Kidney (tissue), 14 donors: ENCODE results near the gene LRRC8C. TPM values are rescaled to one million over a fixed set of nuclear protein-coding genes. Genes with fewer than 3 reads are reported as not detected.

Experiments used
- DNase-seq, 5 donors: peaks; one replicate each; pipeline ENCODE4 v3.0.0-alpha.2; 2013 to 2020
- FAIRE-seq: peaks from 2 replicates; lab custom pipeline; 2012; peaks lifted over from hg19 to GRCh38; lab: Jason Lieb, UNC
- H3K27ac ChIP-seq, 2 donors: one replicate each; pipeline ENCODE4 v1.7.0; 2013; ENCODE audit warnings: low read depth in 2 of 2, low read length in 2 of 2, inconsistent platforms in 1 of 2
- H3K27me3 ChIP-seq: one replicate; pipeline ENCODE4 v1.7.1; 2013; ENCODE audit warnings: low read length, inconsistent platforms; ENCODE audit not compliant: control insufficient read depth, insufficient read depth
- H3K36me3 ChIP-seq, 3 donors: one replicate each; pipeline versions ENCODE4 v1.7.0 to v1.7.1; 2013; ENCODE audit warnings: low read length in 3 of 3, control low read depth in 1 of 3, inconsistent platforms in 1 of 3; ENCODE audit not compliant: insufficient read depth in 3 of 3, control insufficient read depth in 2 of 3
- H3K4me1 ChIP-seq, 3 donors: one replicate each; pipeline versions ENCODE4 v1.7.0 to v1.7.1; 2013; ENCODE audit warnings: low read length in 3 of 3, inconsistent platforms in 1 of 3, low read depth in 1 of 3; ENCODE audit not compliant: control insufficient read depth in 2 of 3, insufficient read depth in 2 of 3
- H3K4me3 ChIP-seq, 3 donors: one replicate each; pipeline versions ENCODE4 v1.7.0 to v1.8.1; 2013; ENCODE audit warnings: low read length in 3 of 3, control low read depth in 1 of 3, inconsistent platforms in 1 of 3
- H3K9ac ChIP-seq, 3 donors: one replicate each; pipeline versions ENCODE4 v1.7.0 to v1.7.1; 2013; ENCODE audit warnings: low read length in 3 of 3, control low read depth in 1 of 3, inconsistent platforms in 1 of 3
- H3K9me3 ChIP-seq, 3 donors: one replicate each; pipeline versions ENCODE4 v1.7.0 to v1.7.1; 2013; ENCODE audit warnings: low read length in 3 of 3, control low read depth in 1 of 3, inconsistent platforms in 1 of 3; ENCODE audit not compliant: control insufficient read depth in 2 of 3, insufficient read depth in 1 of 3
- CTCF ChIP-seq: IDR thresholded peaks from 3 replicates; pipeline ENCODE4 v1.5.1; 2012; ENCODE audit warnings: mild to moderate bottlenecking, moderate library complexity, borderline replicate concordance; ENCODE audit not compliant: insufficient read depth; ENCODE audit errors: extremely low read depth
- intact Hi-C: fragments of 100-400 bp; cut with DNase I; formaldehyde crosslinking; loops from one replicate; pipeline ENCODE4 v1.11.1; 2022
- polyA plus RNA-seq: library from polyadenylated mRNA; stranded (reverse); fragments of 350-450 nt; fragmentation: Illumina TruSeq; extraction: RNeasy Lipid Tissue Mini Kit (QIAGEN cat#74804); gene quantifications from one replicate; pipeline ENCODE4 v1.2.3, GENCODE V29; 2014; ENCODE audit warnings: low read depth, low replicate concordance; ENCODE audit not compliant: insufficient read depth
- total RNA-seq: library from RNA; stranded (reverse); fragmentation: NEBNext Ultra II Directional; extraction: Animal tissue kit (Norgen Biotek cat#: 25700); gene quantifications from one replicate; pipeline ENCODE4 v1.2.1, GENCODE V29; 2021
- donor health status: control.
- donor health status: control.
- donor health status: control.
- donor health status: control.
- donor health status: control.
- donor health status: DM: yes; HTN: yes; CAD: no.
- donor health status: Normal renal cell carcinoma (clear cell type).

The LRRC8C gene
- total and polyA plus RNA-seq, 2 donors from 2014 or later: 2.6 to 12.7 TPM

DNA sequence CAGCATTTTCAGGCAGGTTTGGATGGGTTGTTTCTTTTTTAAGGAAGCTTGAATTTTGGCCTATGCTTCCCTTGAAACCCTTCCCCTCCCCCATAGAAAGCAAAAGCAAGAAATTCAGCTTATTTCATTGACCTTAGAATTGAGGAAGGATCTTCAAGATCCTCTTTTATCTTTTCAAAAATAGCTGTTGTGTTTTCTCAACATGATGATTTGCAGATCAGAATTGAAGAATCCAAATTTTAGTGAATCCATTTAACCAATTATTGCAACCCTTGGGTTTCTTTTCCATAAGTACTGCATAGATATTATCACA is 73.7 kb downstream of the LRRC8C start:
- TF ChIP-seq CTCF: no peak

DNA sequence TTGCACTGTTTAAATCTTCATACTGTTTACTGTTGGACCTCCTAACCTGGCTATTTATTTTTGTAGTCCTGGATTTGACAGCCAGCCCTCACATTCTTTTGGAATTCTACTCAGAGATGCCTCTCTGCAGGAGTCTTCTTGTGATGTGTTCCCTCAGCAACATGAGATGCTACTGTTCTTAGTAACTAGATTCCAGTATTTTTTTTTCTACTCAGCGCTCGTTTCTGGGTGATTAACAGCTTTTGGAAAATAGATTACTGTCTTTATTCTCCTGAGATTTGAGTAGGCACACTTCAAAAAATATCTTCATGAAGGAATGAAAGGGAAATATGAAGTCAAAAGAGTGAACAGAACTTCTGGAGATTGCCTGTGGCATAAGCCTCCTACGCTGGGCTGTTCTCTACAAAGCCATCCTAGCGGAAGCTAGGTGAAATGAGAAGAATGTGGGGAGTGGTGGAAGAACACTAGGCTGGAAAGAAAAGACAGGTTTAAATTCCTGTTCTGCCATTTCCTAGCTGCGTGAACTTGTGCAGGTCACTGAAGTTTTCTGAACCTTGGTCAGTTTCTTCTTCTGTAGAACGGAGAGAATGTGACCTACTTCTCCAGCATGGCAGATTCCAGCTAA is 75.9 kb downstream of the LRRC8C start:
- peak overlapping the region in 2 of 3 donors; percentile 21 to 22 for H3K4me3 ChIP-seq
- DNase-seq (peak in 2 of 5 donors; percentile 47 to 54), FAIRE-seq (no peak)
- peaks cover 0 to 8% (median 3%) of the 10 kb centered on the region in 3 donors for H3K36me3 ChIP-seq
- H3K9ac ChIP-seq: no peak overlapping the region
- peaks cover 0 to 3% (median 0%) of the 10 kb centered on the region in 3 donors for H3K4me1 ChIP-seq
- no peak for TF ChIP-seq CTCF
- H3K9me3 ChIP-seq: no peaks in the 10 kb centered on the region
- H3K27me3 ChIP-seq: no peaks in the 10 kb centered on the region
- intact Hi-C loops: no loop called here
- H3K27ac ChIP-seq: no peak overlapping the region

More for the DNA sequence above, 73.7 kb downstream of the LRRC8C start:
- FAIRE-seq (no peak), DNase-seq (no peak)
- Histone ChIP-seq H3K4me3 (no peak overlapping the region), H3K27ac (no peak overlapping the region), H3K36me3 (no peaks in the 10 kb centered on the region), H3K9me3 (no peaks in the 10 kb centered on the region), H3K4me1 (peaks cover 0 to 3% (median 0%) of the 10 kb centered on the region in 3 donors), H3K9ac (no peak overlapping the region), H3K27me3 (no peaks in the 10 kb centered on the region)
- intact Hi-C loops: no loop called here

- no peak for FAIRE-seq
- no peaks in the 10 kb centered on the region for H3K9me3 ChIP-seq
- H3K4me3 ChIP-seq: no peak overlapping the region
- H3K9ac ChIP-seq: no peak overlapping the region
- intact Hi-C loops: no loop called here
- H3K4me1 ChIP-seq: peaks cover 0 to 3% (median 0%) of the 10 kb centered on the region in 3 donors
- no peaks in the 10 kb centered on the region for H3K27me3 ChIP-seq
- H3K27ac ChIP-seq: no peak overlapping the region
- TF ChIP-seq CTCF: no peak
- H3K36me3 ChIP-seq: peaks cover 0 to 8% (median 3%) of the 10 kb centered on the region in 3 donors
- DNase-seq: no peak
Observed at GRCh38 chr1:89710498-89711139, 77.7 kb downstream of the LRRC8C start.
